Transverse colon (tissue), 4 donors: ENCODE results near the gene CASQ1. TPM values are rescaled to one million over a fixed set of nuclear protein-coding genes. Genes with fewer than 3 reads are reported as not detected.

Source experiments
- DNase-seq: peaks from one replicate; pipeline ENCODE4 v3.0.0-alpha.2; 2019
- H3K27ac ChIP-seq, 4 donors: fragments of 200-600 bp; sonication (generic); 2 replicates each; pipeline ENCODE4 v1.5.1; 2016 to 2018; ENCODE audit warnings: inconsistent platforms in 4 of 4
- H3K27me3 ChIP-seq: fragments of 200-600 bp; sonication (generic); 2 replicates; pipeline ENCODE4 v1.5.1; 2017; ENCODE audit warnings: inconsistent platforms
- H3K36me3 ChIP-seq, 4 donors: fragments of 200-600 bp; sonication (generic); 2 replicates each; pipeline ENCODE4 v1.5.1; 2017 to 2019; ENCODE audit warnings: inconsistent platforms in 4 of 4
- H3K4me1 ChIP-seq, 4 donors: fragments of 200-600 bp; sonication (generic); 2 replicates each; pipeline ENCODE4 v1.5.1; 2017 to 2020; ENCODE audit warnings: inconsistent platforms in 4 of 4
- H3K4me3 ChIP-seq, 4 donors: fragments of 200-600 bp; sonication (generic); 1 replicate in 1 of 4; 2 replicates in 3 of 4; pipeline versions ENCODE4 v1.5.1 to v1.6.1; 2017 to 2019; ENCODE audit warnings: inconsistent platforms in 4 of 4
- H3K9me3 ChIP-seq, 2 donors: fragments of 200-600 bp; sonication (generic); 2 replicates each; pipeline ENCODE4 v1.5.1; 2017 to 2019; ENCODE audit warnings: inconsistent platforms in 2 of 2
- CTCF ChIP-seq, 5 experiments: fragments of 200-600 bp in 3 of 5; fragments of 450-650 bp in 2 of 5; sonication (generic) in 3 of 5; IDR thresholded peaks; 1 replicate in 2 of 5; 2 replicates in 3 of 5; pipeline ENCODE4 v1.5.1; 2016 to 2017; ENCODE audit warnings: antibody characterized with exemption in 5 of 5, inconsistent platforms in 3 of 5, mild to moderate bottlenecking in 2 of 5, moderate library complexity in 1 of 5
- EP300 ChIP-seq: sonication (generic); formaldehyde crosslinking; IDR thresholded peaks from one replicate; pipeline ENCODE4 v1.6.1; 2017; ENCODE audit warnings: antibody characterized with exemption, low read depth
- POLR2A ChIP-seq: fragments of 450-650 bp; IDR thresholded peaks from one replicate; pipeline ENCODE4 v1.6.1; 2016; ENCODE audit warnings: antibody characterized with exemption, mild to moderate bottlenecking, moderate library complexity
- POLR2AphosphoS5 ChIP-seq, 3 donors: sonication (generic); formaldehyde crosslinking; IDR thresholded peaks; one replicate each; pipeline ENCODE4 v1.6.1; 2016; ENCODE audit warnings: antibody characterized with exemption in 3 of 3
- WGBS, 2 donors: methylation state at CpG; one replicate each; pipeline ENCODE4 v1.1.5; 2018; ENCODE audit warnings: low coverage in 1 of 2; 5-methylcytosine and 5-hydroxymethylcytosine counted together
- in situ Hi-C, 4 donors: fragments of 200-750 bp; cut with MboI; loops; one replicate each; pipeline versions ENCODE4 v1.15.0 to v1.15.1; 2017; ENCODE audit warnings: low sequenced_read_pairs in 3 of 4, low pct_ligation_motif_present in 1 of 4, low pct_unique_long_range_greater_than_20kb in 1 of 4
- intact Hi-C: fragments of 100-400 bp; cut with DNase I; formaldehyde crosslinking; loops from one replicate; pipeline ENCODE4 v1.15.1; 2023; ENCODE audit warnings: low total_unique reads
- total RNA-seq, 4 donors: library from RNA; depleted of rRNA; stranded (reverse); fragments of >200 nt; gene quantifications; one replicate each; pipeline ENCODE4 v1.1.0, GENCODE V29; 2016

Gene CASQ1
- total RNA-seq, 4 donors from 2014 or later: 0.55 to 0.95 TPM; not detected in 2

GRCh38 chr1:160159846-160160245, 30.5 kb upstream of the CASQ1 start:
- Histone ChIP-seq H3K27me3 (no peaks in the 10 kb centered on the region), H3K9me3 (no peaks in the 10 kb centered on the region), H3K4me1 (no peaks in the 10 kb centered on the region), H3K27ac (no peak overlapping the region), H3K4me3 (no peak overlapping the region), H3K36me3 (no peaks in the 10 kb centered on the region)
- intact Hi-C loops: no loop called here
- DNase-seq: no peak
- in situ Hi-C loops: no loop called here
- no peak for TF ChIP-seq CTCF (IDR thresholded peaks at IDR 0.05)
- no peak for TF ChIP-seq POLR2AphosphoS5 (IDR thresholded peaks at IDR 0.05)
- no peak for TF ChIP-seq EP300
- no peak for TF ChIP-seq POLR2A

- H3K4me1 ChIP-seq: no peaks in the 10 kb centered on the region
- in situ Hi-C loops (no loop called here), intact Hi-C loops (no loop called here)
- no peak overlapping the region for H3K27ac ChIP-seq
- no peak overlapping the region for H3K4me3 ChIP-seq
- no peaks in the 10 kb centered on the region for H3K27me3 ChIP-seq
- no peaks in the 10 kb centered on the region for H3K9me3 ChIP-seq
- 64 to 82% methylated on average over 2 to 6 of the region's 6 CpGs for WGBS, 2 donors
- no peak for DNase-seq
- TF ChIP-seq CTCF (IDR thresholded peaks at IDR 0.05) (peak in 1 of 5 experiments; percentile 6), POLR2A (no peak), POLR2AphosphoS5 (IDR thresholded peaks at IDR 0.05) (no peak), EP300 (no peak)
- no peaks in the 10 kb centered on the region for H3K36me3 ChIP-seq
These were observed 28.2 kb upstream of the CASQ1 start for GRCh38 chr1:160161965-160162705.

DNA sequence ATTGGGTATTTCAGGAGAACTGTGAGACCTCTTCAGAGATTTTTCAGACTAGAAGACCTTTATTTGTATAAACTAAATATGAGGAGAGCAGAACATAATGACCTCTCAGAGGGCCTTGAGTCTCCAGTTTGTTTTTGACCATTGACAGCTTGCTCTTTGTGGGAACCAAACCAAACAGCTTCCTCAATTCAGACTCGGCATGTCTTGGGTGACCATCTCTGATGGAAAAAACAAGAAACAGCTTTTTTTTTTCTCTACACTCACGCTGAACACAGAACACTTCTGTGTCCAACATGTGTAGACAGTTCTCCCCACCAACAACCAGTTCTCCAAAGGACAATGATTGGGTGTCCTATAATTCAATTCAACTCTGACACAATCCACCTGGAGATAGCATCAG, 27.4 kb upstream of the CASQ1 start:
- DNase-seq: no peak
- in situ Hi-C loops: no loop called here
- WGBS, 2 donors: 60 to 74% methylated on average over 1 to 2 of the region's 2 CpGs

GRCh38 chr1:160163615-160164014, 26.8 kb upstream of the CASQ1 start:
- in situ Hi-C loops: no loop called here
- Histone ChIP-seq H3K4me3 (no peak overlapping the region), H3K27ac (no peak overlapping the region), H3K9me3 (no peaks in the 10 kb centered on the region), H3K4me1 (no peaks in the 10 kb centered on the region), H3K36me3 (no peaks in the 10 kb centered on the region), H3K27me3 (peaks cover 3% of the 10 kb centered on the region)
- intact Hi-C loops: no loop called here
- no peak for DNase-seq
- 100% methylated on average over 1 of the region's 1 CpG; no CpG with 5 or more reads in 1 of the 2 donors for WGBS, 2 donors
- no peak for TF ChIP-seq POLR2AphosphoS5 (IDR thresholded peaks at IDR 0.05)
- no peak for TF ChIP-seq EP300
- no peak for TF ChIP-seq POLR2A
- TF ChIP-seq CTCF (IDR thresholded peaks at IDR 0.05): no peak

More for the DNA sequence above, 27.4 kb upstream of the CASQ1 start:
- no peaks in the 10 kb centered on the region for H3K4me1 ChIP-seq
- TF ChIP-seq EP300: no peak
- TF ChIP-seq POLR2AphosphoS5 (IDR thresholded peaks at IDR 0.05): no peak
- no peak overlapping the region for H3K27ac ChIP-seq
- no peaks in the 10 kb centered on the region for H3K9me3 ChIP-seq
- H3K4me3 ChIP-seq: no peak overlapping the region
- H3K27me3 ChIP-seq: peaks cover 3% of the 10 kb centered on the region
- no peaks in the 10 kb centered on the region for H3K36me3 ChIP-seq
- intact Hi-C loops: no loop called here

- Histone ChIP-seq H3K9me3 (no peaks in the 10 kb centered on the region), H3K27ac (no peak overlapping the region), H3K4me1 (no peaks in the 10 kb centered on the region), H3K27me3 (peaks cover 3% of the 10 kb centered on the region), H3K36me3 (no peaks in the 10 kb centered on the region), H3K4me3 (no peak overlapping the region)
- in situ Hi-C loops (no loop called here), intact Hi-C loops (no loop called here)
- TF ChIP-seq POLR2AphosphoS5 (IDR thresholded peaks at IDR 0.05): no peak
- TF ChIP-seq CTCF (IDR thresholded peaks at IDR 0.05): no peak
- no peak for TF ChIP-seq EP300
- no peak for TF ChIP-seq POLR2A
- no peak for DNase-seq
- 60 to 90% methylated on average over 8 to 10 of the region's 10 CpGs for WGBS, 2 donors
These were observed 26.3 kb upstream of the CASQ1 start for GRCh38 chr1:160164121-160164520.
